Loucy (cell line): ENCODE measurements around the gene KLF2.

Source experiments
- H2AFZ ChIP-seq: fragments of 200-600 bp; sonication (generic); 2 replicates; pipeline ENCODE4 v1.6.0; 2016; ENCODE audit warnings: antibody characterized with exemption, mild to moderate bottlenecking, low read length, moderate library complexity
- H3F3A ChIP-seq: fragments of 200-600 bp; 2 replicates; pipeline ENCODE4 v1.6.0; 2016; ENCODE audit warnings: antibody characterized with exemption, low read depth, mild to moderate bottlenecking
- H3K27me3 ChIP-seq: fragments of 200-600 bp; sonication (generic); 2 replicates; pipeline ENCODE4 v1.6.1; 2014; ENCODE audit warnings: low read length, mild to moderate bottlenecking; ENCODE audit not compliant: insufficient read depth, poor library complexity, severe bottlenecking
- H3K36me3 ChIP-seq: fragments of 200-600 bp; sonication (generic); 2 replicates; pipeline ENCODE4 v1.6.1; 2016; ENCODE audit warnings: low read length; ENCODE audit not compliant: insufficient read depth
- H3K4me1 ChIP-seq: fragments of 200-600 bp; sonication (generic); 2 replicates; pipeline ENCODE4 v1.5.1; 2014; ENCODE audit warnings: low read length, mild to moderate bottlenecking; ENCODE audit not compliant: insufficient read depth, poor library complexity, severe bottlenecking
- H3K4me2 ChIP-seq: fragments of 200-600 bp; sonication (generic); 2 replicates; pipeline ENCODE4 v1.6.0; 2014; ENCODE audit warnings: antibody characterized with exemption, low read length, low read depth, mild to moderate bottlenecking; ENCODE audit not compliant: poor library complexity, severe bottlenecking
- H3K4me3 ChIP-seq: fragments of 200-600 bp; sonication (generic); 2 replicates; pipeline ENCODE4 v1.5.1; 2014; ENCODE audit warnings: low read length, mild to moderate bottlenecking, mixed read lengths; ENCODE audit not compliant: poor library complexity, severe bottlenecking
- H3K79me2 ChIP-seq: fragments of 200-600 bp; sonication (generic); 2 replicates; pipeline ENCODE4 v1.6.1; 2014; ENCODE audit warnings: low read length; ENCODE audit not compliant: insufficient read depth
- H3K9ac ChIP-seq: fragments of 200-600 bp; sonication (generic); 2 replicates; pipeline ENCODE4 v1.6.0; 2014; ENCODE audit warnings: mild to moderate bottlenecking, low read depth, low read length, moderate library complexity; ENCODE audit not compliant: poor library complexity, severe bottlenecking
- H3K9me2 ChIP-seq: fragments of 200-600 bp; sonication (generic); replicated peaks from 2 replicates; pipeline ENCODE4 v1.6.1; 2016; ENCODE audit warnings: low read depth, low read length, mixed read lengths
- H3K9me3 ChIP-seq: fragments of 200-600 bp; sonication (generic); 2 replicates; pipeline ENCODE4 v1.6.1; 2014; ENCODE audit warnings: mild to moderate bottlenecking, antibody characterized with exemption, low read length, low read depth; ENCODE audit not compliant: insufficient read depth
- H4K20me1 ChIP-seq: fragments of 200-600 bp; sonication (generic); 2 replicates; pipeline ENCODE4 v1.6.0; 2014; ENCODE audit warnings: antibody characterized with exemption, low read length, mild to moderate bottlenecking; ENCODE audit not compliant: insufficient read depth, poor library complexity, severe bottlenecking
- EZH2phosphoT487 ChIP-seq: fragments of 200-600 bp; IDR thresholded peaks from 2 replicates; pipeline ENCODE4 v1.6.1; 2018; ENCODE audit warnings: antibody characterized with exemption, mild to moderate bottlenecking, moderate library complexity, borderline replicate concordance
- TF ChIP-seq, protein P1 (sequence below): fragments of 200-600 bp; sonication (generic); conservative IDR thresholded peaks from 2 replicates; pipeline ENCODE4 v1.5.1; 2014; ENCODE audit warnings: mild to moderate bottlenecking, antibody characterized with exemption, low read length

The KLF2 gene

DNA sequence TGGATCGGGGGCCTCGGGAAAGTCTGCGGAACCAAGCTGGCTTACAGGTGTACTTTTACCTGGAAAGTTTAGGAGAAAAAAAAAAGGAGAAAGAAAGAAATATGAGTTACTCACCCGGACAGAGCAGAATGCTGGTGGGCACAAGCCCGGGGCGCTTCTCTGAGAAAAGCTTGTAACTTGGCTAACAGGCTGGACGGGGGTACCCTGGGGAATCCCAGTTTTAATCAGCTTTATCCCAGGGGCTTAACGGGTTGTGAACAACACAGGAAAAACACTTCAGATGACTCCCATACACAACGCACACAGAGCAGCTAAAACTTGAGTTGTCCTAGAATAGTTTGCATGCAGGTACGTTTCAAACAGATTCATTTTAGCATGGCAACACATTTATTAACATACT lies 37.3 kb downstream of the KLF2 start:
- Histone ChIP-seq H3K4me3 (no peak overlapping the region), H3K4me2 (no peak overlapping the region), H3K9ac (no peak overlapping the region), H3K36me3 (no peaks in the 10 kb centered on the region), H3K9me2 (no peaks in the 10 kb centered on the region), H2AFZ (no peak overlapping the region), H3K4me1 (peaks cover 15% of the 10 kb centered on the region), H4K20me1 (no peaks in the 10 kb centered on the region), H3K9me3 (no peaks in the 10 kb centered on the region), H3K27me3 (no peaks in the 10 kb centered on the region), H3F3A (peaks cover under 1% of the 10 kb centered on the region; the same call in 1 of the 2 replicates), H3K79me2 (no peaks in the 10 kb centered on the region)
- TF ChIP-seq, protein P1, sequence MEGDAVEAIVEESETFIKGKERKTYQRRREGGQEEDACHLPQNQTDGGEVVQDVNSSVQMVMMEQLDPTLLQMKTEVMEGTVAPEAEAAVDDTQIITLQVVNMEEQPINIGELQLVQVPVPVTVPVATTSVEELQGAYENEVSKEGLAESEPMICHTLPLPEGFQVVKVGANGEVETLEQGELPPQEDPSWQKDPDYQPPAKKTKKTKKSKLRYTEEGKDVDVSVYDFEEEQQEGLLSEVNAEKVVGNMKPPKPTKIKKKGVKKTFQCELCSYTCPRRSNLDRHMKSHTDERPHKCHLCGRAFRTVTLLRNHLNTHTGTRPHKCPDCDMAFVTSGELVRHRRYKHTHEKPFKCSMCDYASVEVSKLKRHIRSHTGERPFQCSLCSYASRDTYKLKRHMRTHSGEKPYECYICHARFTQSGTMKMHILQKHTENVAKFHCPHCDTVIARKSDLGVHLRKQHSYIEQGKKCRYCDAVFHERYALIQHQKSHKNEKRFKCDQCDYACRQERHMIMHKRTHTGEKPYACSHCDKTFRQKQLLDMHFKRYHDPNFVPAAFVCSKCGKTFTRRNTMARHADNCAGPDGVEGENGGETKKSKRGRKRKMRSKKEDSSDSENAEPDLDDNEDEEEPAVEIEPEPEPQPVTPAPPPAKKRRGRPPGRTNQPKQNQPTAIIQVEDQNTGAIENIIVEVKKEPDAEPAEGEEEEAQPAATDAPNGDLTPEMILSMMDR, result no peak
- TF ChIP-seq EZH2phosphoT487, result no peak

DNA sequence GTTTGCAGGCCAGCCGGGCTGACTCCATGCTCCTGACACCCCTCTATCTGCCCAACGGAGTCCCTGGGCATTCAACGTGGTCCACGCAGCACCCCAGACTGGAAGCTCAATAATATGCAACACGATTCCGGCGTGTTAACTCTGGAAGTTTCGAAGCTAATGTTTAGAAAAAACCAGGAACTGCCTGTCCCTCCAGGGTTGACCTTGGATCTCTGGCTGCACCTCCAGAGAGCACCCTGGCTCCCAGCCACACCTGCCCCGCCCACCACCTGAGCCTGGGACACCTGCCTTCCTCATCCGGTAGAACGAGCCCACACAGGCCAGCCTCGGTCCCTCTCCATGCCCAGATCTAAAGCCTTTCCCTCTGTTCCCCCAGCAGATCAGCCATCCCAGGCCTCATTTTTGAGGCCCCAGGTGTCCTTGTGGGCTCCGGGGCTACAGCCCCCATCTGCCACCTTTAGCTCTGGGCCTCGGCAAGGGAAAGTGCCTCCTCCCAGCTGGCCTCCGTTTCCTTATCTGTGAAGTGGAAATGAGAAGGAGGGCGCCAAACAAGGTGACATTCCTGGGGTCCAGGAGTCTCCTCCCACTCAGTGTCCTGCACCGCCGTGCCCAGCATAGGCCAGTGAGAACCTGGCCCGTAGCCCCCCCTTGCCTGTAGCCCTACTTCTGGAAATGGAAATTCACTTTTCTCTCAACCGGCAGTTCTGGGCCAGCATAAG lies 38.7 kb downstream of the KLF2 start:
- Histone ChIP-seq H3K36me3 (no peaks in the 10 kb centered on the region), H4K20me1 (no peaks in the 10 kb centered on the region), H3K4me3 (no peak overlapping the region), H3K79me2 (no peaks in the 10 kb centered on the region), H3K9me3 (no peaks in the 10 kb centered on the region), H3K9ac (no peak overlapping the region), H2AFZ (no peak overlapping the region), H3K9me2 (no peaks in the 10 kb centered on the region), H3K4me1 (peaks cover 29% of the 10 kb centered on the region), H3K27me3 (no peaks in the 10 kb centered on the region), H3K4me2 (no peak overlapping the region), H3F3A (peaks cover 3% of the 10 kb centered on the region; the same call in 1 of the 2 replicates)
- TF ChIP-seq EZH2phosphoT487, result no peak
- TF ChIP-seq, protein P1, result no peak

DNA sequence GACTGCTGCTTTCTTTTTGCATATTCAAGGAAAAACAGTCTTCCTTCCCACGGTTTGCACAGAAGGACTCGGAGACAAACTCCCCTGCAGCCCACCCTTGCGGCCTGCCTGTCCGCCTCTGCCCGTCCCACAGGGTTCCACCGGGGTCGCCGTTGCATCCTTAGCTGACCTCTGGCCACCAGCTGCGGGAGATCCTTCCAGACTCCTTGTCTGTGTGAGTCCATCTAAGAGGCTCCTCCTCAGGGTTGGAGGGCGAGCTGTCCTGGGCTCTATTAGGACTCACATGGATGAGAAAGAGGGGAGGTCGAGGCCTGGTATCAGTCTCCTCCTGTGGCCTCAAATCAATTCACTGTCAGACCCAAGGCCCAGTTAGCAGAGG lies 39.2 kb downstream of the KLF2 start:
- Histone ChIP-seq H3K79me2 (no peaks in the 10 kb centered on the region), H3F3A (peaks cover 3% of the 10 kb centered on the region; the same call in 1 of the 2 replicates), H3K9me3 (no peaks in the 10 kb centered on the region), H3K36me3 (no peaks in the 10 kb centered on the region), H3K9me2 (no peaks in the 10 kb centered on the region), H3K4me3 (no peak overlapping the region), H3K4me1 (peaks cover 35% of the 10 kb centered on the region), H4K20me1 (no peaks in the 10 kb centered on the region), H3K27me3 (no peaks in the 10 kb centered on the region), H3K9ac (no peak overlapping the region), H2AFZ (no peak overlapping the region), H3K4me2 (no peak overlapping the region)
- TF ChIP-seq EZH2phosphoT487, result no peak
- TF ChIP-seq, protein P1, result no peak
